HUDEP-2 (cell line): ENCODE data around the gene TMEM9.
A peak's percentile ranks its signal among the peaks of the same experiment; 100 is the strongest.

Experiments
- DNase-seq, 76 experiments: peaks; one replicate each; lab custom pipeline; 2025; ENCODE audit not compliant: unreplicated experiment in 76 of 76; lab: John Stamatoyannopoulos, UW

The TMEM9 gene

DNA sequence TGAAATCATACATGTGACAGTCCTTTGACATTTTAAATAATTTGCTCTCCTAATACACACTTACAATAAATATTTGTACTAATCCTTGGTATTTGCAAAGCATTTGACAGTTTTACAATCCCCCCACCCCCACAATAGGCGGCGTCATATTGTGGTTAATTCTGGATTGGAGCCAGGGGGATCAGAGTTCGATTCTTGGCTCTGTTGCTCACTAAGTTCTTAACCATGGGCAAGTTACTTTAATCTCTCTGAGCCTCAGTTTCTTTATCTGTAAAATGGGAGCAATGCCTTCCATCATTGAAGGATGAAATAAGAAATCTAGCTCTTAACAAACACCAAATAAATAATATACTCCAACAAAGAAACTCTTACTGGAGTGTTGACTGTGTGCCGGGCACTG, 65.9 kb downstream of the TMEM9 start:
- no peak for DNase-seq

DNA sequence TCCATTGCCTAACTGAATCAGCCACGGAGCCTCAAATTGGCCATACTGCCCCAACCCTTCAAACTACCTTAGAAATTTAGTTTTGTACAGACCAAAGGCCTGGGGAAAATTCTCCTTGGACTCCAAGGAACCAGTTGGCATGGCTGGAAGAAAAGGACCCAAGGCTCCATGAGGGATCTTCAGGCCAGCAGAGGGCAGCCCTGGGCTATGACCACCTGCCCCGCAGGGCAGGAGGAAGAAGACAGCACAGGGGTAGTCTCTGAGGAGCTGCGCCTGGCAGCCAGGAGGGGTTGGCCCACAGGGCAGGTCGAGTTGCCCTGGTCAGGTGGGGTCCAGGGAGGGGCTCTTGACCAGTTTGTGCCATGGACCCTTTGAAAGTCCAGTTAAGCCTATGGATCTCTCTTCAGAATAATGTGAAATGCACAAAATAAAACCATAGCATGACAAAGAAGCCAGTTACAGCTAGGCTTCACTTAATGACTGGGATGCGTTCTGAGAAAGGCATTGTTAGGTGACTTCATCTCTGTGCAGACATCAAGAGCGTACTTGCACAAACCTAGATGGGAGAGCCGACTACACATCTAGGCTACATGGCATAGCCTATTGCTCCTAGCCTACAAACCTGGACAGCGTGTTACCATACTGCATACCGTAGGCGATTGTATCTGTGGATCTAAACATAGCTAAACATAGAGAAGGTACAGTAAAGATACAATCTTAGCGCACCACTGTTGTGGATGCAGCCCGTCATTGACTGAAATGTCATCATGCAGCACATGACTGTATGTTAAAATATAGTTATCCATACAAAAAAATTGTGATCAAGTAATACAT, 68.2 kb downstream of the TMEM9 start:
- peak in 49 of 76 experiments; percentile 3 to 63 (median 22) for DNase-seq
